Inferior parietal cortex (tissue), 1 donor: ENCODE measurements around the gene DLGAP1.
"Not testable (repeated sequence)": the region's sequence is repeated elsewhere in the genome, so short reads cannot be mapped to it uniquely, and the experiment has no call there.

ENCODE experiments used
- DNase-seq: peaks from one replicate; pipeline ENCODE4 v3.0.0-alpha.2; 2016; ENCODE audit errors: extremely low spot score

DLGAP1 gene

DNA sequence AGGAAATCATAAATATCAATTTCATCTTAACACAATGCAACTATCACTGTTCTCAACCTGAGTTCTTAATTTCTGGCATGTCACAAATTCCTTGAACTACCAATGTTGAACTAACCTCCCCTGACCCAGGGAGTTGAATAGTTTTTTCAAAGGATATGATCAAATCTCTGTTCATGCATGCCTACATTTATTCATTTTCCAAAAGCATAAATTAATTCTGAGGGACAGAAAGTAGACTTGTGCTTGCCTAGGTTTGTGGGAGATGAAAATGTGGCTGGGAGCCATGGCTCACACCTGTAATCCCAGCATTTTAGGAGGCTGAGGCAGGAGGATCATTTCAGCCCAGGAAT is 829.4 kb downstream of the DLGAP1 start:
- DNase-seq = no peak

DNA sequence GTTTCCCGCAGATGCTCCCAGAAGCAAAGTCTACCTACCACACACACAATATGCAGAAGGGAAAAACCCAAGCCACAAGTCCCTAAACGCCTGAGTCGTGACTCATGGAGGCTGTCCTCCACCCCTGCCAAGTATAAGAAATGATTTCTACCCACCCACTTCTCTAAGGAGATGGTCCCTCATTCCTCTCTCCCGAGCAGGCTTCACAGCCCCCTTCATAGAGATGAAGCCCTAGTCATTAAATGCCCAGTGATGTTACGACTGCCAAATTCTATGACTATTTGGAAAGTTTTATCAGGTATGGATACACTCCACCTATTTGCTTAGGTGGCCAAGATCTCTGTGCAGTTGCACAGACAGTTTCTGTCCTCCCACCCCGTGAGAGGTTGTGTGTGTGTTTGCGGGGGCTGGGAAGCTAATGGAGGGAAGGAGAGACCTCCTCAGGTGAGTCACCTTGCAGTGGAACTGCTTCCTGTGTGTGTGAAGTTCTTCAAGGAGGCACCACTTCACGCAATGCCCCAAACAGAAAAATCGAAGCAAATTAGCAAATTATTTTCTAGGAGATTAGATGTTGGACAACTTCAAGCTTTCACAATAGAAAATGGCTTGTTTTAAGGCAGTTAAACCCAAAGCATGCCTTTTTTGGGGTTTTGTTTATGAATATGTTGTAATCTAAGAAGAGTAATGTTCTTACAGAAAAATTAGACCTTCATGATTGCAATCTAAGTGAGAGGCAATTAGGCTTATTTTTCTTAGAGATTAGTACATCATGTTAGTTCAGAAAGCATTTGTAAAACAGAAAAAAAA is 830.0 kb downstream of the DLGAP1 start:
- peak; percentile 46 for DNase-seq

DNA sequence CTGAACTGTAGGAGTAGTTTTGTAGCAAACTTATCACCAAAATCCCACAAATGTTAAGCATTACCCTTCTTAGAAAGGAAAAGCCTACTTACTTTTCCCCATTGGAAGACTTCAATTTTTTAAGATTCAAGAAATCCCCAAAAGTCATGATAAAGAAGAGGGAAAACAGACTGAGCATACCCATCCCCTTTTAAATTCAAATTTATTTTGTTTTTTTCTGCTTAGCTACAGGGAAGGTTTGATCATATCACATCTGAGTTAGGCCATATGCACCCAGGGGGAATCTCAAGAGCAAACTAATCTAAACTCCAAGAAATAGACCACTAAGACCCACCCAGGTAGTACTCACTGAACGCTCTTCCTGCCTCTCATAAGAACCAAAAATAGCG is 830.6 kb downstream of the DLGAP1 start:
- no peak for DNase-seq

DNA sequence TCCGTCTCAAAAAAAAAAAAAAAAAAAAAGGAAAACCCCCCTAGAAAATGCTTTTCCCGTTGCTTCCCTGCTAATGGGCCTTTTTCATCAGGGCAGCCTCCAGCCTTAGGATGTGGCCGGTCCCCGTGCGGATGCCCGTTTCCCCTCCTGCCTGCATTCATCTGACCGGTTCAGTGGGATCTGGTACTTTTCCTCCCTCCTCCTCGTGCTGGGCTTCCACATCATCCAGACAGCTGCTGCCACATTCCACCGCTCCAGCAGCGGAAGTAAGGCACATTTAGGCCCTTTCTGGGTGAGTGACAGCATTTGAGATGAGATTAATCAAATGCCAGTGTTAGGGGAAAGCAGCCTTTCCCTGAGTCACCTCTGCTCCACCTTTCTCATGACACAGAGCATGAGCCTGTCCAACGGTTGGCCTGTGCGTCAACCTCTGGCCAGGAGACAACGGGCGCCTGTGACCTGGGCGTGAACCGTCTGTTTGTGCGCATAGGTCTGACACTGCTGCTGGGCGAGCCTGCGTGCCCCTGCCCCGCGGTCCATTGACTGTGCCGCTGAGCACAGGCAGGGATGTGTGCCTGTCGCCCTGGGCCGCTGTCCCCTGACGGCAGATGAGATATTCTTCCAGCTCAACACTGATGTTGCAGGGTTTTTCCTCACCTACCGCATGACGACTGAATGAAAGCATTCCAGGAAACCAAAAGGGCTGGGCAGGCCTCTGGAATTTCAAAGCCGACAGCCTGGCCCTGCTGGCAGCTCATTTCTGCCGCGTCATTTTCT is 831.1 kb downstream of the DLGAP1 start:
- DNase-seq = peak; percentile 59

DNA sequence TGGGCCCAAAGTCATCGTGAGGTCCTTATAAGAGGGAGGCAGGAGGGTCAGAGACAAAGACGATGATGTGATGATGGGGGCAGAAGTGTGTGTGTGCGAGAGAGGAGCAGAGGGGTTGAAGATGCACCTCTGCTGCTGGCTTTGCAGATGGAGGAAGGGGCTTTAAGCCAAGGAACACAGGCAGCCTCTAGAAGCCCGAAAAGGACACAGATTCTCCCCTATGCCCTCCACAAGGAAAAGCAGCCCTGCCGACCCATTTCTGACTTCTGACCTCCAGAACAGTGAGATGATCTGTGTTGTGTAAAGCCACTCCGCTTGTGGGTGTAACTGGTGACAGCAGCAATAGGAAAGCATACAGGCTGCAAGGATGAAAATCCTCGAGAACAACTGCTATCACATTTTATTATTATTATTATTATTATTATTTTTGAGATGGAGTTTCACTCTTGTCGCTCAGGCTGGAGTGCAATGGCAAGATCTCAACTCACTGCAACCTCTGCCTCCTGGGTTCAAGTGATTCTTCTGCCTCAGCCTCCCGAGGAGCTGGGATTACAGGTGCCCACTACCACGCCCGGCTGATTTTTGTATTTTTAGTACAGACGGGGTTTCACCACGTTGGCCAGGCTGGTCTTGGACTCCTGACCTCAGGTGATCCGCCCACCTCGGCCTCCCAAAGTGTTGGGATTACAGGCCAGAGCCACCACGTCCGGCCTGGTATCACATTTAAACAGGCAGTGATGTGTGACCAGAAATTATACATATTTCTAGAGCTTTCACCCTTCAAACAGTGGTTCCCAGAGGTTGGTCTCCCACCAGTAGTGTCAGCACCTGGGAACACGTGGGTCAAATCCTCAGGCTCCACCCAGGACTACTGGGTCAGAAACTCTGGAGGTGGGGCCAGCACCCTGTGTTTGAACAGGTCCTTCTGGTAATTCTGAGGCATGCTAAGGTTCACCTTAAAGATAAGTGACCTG is 834.7 kb downstream of the DLGAP1 start:
- DNase-seq = no peak

DNA sequence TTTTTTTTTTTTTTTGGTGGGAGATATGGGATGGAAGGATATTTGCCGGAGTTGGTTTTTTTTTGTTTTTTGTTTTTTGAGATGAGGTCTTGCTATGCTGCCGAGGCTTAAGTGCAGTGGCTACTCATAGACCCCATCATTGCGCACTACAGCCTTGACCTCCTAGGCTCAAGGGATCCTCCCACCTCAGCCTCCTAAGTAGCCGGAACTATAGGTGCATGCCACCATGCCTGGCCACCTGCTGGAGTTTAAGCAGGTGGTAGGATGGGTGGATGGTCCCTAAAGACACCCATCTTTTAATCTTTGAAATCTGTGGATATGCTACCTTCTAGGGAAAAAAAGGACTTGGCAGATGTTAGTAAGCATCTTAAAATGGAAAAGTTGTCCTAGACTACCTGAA is 835.4 kb downstream of the DLGAP1 start:
- DNase-seq = no peak

DNA sequence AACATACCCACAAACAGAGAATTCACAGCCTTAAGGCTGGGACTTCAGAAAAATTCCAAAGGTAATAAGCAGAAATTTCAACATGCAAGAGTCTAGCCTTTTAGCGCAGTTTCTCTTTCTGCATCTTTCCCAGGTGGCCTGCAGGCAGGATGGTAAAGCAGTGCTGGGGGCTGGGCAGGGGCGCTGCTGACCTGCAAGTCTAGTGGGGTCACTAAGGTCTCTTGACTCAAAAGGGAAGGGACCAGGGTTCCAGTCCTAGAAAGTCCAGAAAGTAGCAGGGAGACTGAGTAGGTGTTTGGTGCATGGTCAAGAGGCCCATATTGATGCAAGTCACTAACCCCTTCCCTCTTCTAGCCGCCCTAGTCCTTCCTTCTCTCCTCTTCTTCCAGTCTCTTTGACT is 835.9 kb downstream of the DLGAP1 start:
- no peak for DNase-seq

DNA sequence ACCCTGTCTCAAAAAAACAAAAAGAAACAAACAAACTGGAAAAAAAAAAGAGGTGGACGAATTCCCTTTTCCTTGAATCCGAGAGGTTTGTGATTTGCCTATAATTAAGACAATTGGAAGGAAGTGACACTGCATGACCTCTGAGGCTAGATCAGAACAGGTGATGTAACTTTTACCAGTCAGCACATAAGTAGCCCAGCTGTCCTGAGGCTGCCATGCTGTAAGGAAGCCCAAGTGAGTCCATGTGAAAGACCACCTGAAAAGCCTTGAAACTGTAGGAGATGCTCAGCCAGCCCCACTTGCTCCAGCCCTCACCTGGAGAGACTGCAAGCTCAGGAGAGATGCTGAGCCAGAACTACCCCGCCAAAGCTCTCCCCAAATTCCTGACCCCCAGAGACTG is 838.4 kb downstream of the DLGAP1 start:
- DNase-seq = no peak

DNA sequence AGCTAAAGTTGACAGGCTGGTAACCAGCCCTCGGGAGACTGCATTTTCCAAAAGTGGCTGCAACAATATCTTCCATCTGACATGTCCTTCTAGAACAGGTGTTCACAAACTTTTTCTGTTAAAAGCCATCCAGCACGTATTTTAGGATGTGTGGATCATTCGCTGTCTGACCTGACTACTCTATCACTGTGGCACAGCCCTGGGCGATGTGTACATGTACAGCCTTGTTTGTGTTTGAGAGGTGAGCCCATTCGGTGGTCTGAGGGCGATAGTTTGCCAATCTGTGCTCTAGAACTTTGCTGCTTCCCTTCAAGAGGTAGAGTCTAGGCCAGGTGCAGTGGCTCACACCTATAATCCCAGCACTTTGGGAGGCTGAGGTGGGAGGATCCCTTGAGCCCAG is 839.0 kb downstream of the DLGAP1 start:
- no peak for DNase-seq

DNA sequence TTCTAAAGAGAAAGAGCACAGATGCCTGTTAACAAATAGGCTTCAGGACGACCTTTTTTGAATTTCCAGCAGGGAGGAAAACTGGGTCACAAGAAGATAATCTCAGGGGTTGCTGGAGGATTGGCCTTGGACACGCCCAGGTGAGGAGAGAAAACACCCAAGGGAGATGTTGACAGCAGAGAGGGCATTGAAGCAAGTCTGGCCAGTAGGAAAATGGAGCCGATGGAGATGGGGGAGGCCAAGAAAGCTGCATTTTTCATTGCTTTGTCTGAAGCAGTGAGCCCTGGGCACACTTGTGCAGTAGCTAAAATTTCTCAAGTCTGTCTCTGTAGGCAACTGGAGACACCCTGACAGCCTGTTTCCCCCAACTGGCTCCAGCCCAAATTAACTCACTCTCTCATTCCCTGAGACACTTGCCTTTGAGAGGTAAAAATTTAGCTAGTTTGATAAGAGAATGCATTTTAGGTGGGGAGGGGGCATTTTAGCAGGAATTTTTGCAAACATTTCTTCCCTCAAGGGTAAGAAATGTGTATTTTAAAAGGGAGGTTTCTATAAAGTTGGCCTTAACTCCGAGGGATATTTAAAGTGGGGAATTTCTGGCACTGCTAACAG is 839.6 kb downstream of the DLGAP1 start:
- DNase-seq = no peak

DNA sequence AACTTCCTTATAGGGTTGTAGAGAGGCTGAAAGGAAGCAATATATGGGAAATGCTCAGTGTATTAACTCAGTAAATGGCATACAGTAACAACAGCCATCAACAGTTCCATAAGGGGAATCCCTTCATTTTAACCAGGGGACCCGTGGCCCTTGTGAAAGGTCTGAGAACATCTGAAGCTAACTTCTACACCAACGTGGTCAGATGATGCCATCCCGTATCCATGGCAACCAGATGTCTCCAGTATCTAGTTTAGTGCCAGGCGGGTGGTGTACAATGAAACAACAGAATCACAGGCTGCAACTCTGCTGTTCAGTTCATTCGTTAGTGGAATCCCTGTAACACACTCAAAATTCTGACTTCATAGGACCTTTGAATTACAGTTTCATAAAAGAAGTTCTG is 842.8 kb downstream of the DLGAP1 start:
- DNase-seq = peak; percentile 67

DNA sequence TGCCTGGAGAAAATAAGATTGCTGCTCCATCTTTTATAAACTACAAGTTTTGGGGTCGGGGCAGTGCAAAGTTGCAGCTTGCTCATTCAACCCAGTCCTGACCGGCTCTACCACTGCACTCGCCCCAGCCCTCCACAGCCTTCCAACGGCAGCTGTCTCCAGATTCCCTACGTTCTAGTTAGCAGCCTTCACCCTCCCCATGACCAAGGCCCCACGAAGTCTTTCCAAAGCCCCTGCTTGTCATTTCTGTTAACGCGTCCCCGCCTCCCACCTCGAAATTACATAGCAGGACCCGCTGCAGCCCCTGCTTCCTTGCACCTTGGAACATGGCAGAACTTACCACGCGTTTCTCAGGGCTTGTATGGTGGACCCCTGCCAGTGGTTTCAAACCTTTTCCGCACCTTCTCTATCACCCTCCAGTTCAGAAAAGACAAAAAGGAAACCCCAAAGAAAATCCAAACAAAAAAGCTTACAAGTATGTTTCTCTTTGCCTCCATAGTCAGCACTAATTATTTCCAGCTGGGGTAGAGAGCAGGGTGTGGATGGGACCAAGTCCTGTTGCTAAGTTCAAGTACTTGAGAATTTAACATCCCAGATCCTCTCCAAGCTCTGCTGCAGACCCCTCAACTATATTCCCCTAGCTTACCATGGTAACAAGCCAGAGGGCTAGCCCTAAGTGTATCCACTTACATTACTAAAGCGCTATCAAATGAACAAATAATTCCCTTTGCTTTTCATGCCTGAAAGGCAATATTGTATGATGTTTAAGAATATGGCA is 843.6 kb downstream of the DLGAP1 start:
- no peak for DNase-seq

DNA sequence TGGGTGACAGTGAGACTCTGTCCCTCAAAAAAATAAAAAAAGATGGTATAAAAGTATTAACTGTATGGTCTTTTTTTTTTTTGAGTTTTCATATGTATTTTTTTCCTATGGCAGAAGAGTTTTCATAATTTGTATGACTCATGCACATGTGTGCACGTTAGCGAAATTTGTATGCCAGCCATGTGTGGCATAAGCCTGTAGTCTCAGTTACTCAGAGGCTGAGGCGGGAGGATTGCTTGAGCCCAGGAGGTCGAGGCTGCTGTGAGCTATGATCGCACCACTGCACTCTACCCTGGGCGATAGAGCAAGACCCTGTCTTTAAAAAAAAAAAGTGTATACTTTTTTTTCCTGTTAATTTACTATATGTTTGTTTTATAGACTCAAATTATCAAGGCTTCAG is 844.3 kb downstream of the DLGAP1 start:
- DNase-seq = no peak

DNA sequence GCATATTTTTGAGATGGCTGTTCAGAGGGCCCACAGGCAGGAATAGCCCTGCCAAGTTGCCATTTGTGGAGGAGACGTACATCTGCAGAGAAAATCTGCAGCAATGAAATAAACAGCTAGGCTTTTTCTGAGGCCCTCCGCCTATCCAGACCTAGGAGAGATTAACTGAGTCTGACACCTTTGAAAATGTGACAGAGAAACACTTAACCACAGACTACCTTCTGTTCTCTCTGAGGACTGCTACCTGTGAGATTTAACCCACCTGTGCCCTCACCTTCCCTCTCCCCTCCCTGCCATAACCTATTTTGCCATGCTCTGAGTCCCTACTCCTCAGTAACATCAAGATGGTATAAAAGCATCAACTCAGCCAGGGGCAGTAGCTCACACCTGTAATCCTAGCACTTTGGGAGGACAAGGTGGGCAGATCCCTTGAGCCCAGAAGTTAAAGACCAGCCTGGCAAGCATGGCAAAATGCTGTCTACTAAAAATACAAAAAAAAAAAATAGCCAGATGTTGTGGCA is 844.9 kb downstream of the DLGAP1 start:
- no peak for DNase-seq

DNA sequence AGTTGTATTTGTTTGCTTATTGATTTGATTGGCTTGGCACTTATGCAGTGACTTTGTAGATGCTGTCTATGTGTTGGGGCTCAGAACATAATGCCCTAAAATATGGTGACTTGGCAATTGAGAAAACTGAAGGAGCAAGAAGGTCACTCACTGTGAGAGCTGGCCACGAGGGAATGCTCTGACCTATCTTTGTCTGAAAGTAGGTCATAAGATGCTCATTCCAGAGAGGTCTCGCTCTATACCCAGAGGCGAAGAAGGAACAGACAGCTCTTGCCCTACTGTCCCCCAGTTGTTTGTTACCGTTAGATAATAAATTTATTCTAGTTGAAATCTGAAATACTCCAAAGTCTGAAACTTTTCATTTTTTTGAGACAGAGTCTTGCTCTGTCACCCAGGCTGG is 846.6 kb downstream of the DLGAP1 start:
- no peak for DNase-seq

DNA sequence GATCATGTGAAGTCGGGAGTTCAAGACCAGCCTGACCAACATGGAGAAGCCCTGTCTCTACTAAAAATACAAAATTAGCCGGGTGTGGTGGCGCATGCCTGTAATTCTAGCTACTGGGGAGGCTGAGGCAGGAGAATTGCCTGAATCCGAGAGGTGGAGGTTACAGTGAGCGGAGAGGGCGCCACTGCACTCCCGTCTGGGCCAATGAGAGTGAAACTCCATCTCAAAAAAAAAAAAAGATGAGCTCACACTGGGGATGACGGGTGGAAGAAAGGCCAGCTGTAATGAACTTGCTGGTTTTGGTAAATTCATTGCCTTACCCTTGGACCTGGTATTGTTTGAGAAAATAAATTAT is 847.0 kb downstream of the DLGAP1 start:
- DNase-seq = not testable (repeated sequence)

DNA sequence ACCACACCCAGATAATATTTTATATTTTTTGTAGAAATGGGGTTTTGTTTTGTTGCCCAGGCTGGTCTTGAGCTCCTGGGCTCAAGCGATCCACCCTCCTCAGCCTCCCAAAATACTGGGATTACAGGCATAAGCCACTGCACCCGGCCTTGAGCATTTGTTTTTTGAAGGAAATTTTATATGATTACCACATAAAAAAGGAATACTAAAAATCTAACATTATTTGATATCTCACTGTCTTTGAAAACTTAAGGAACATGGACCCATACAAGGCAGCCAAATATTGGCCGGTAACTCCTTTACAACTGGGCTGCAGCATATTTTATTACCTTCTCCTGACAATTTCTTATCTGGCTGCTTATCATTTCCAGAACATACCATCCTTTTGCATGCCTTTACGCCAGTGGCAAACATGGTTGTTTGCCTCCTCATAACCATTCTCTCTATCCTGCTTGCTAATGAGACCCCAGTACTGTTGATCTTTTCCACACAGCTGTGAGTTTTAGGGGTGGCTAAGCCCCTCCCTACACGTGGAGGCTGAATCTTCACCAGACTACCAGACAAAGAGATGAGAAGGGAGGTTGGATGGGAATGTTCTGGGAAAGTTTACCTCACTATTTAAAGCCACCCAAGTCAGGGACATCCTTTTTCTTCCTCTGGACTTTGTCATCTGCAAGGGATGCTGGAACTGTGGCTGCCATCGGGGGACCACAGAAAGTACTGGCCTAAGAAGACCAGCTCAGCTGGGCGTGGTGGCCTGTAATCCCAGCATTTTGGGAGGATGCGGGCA is 847.6 kb downstream of the DLGAP1 start:
- DNase-seq = no peak

DNA sequence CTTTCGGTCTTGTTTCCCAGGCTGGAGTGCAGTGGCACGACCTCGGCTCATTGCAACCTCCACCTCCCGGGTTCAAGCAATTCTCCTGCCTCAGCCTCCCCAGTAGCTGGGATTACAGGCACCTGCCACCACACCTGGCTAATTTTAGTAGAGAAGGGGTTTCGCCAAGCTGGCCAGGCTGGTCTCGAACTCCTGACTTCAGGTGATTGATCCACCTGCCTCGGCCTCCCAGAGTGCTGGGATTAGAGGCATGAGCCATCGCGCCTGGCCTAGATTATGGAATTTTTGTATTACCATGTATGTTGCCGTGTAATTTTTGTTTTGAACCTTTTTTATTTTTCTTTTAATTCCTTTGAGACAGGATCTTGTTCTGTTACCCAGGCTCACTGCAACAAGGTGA is 848.2 kb downstream of the DLGAP1 start:
- not testable (repeated sequence) for DNase-seq

DNA sequence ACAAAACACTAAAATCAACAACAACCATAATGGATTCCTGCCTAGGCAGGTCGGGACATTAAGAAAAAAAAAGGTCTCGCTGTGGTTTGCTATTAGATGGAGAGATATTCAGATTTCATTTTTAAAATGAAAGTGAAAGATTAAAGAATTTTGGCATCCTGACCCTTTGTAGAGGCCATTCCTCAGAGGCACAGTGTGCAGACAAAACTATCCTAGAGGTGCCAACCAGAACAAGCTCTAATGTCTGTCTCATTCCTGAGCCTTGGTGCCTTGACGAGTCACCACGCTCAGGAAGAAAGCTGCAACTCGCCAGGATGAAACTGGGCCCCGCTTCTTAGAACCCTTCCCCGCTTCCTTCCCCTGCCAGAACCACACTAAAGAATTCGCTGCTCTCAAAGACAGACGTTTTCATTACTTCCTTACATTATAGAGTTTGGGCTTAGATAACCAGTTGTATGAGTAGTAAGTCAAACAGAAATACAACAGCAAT is 849.1 kb downstream of the DLGAP1 start:
- no peak for DNase-seq

DNA sequence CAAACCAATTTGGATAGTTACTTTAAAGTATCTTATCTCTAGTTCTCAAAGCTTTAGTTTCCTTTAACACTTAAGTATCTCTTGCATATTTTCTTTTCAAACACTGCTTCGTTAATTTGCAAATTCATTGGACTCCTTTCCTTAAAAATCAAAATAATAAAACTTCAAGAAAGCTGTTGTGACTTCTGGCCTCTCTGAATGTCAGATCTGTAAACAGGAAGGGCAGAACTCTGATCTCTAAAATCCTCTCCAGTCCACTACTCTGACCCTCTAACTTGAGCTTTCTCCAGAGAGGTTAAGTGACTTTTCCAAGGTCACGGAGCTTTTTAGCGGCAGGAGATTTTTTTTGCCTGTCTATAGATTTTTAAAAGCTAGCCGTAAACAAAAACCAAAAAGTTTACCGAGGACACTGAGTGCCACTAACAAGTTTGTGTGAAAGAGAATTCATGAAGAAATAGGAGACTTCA is 849.6 kb downstream of the DLGAP1 start:
- DNase-seq = no peak
